Astrocyte (in vitro differentiated cells and primary cell): ENCODE data around the gene DNAJC15.

Experiments used
- CTCF ChIP-seq: IDR thresholded peaks from 2 replicates; pipeline ENCODE4 v1.5.1; 2011; ENCODE audit warnings: low read depth, mild to moderate bottlenecking, inconsistent platforms, low read length, moderate library complexity; ENCODE audit not compliant: insufficient read depth
- EZH2 ChIP-seq: IDR thresholded peaks from 2 replicates; pipeline ENCODE4 v1.6.1; 2012; ENCODE audit warnings: mild to moderate bottlenecking, low read length, inconsistent platforms; ENCODE audit not compliant: insufficient read depth

- no peak for TF ChIP-seq CTCF
- no peak for TF ChIP-seq EZH2
Measured at GRCh38 chr13:42997381-42997780, 26.0 kb upstream of the DNAJC15 start.
